HL-60 (cell line): ENCODE results near the gene IGF1.

Experiments
- CTCF ChIP-seq: IDR thresholded peaks from one replicate; pipeline ENCODE4 v1.5.1; 2011; ENCODE audit warnings: low read length, control low read depth, inconsistent platforms; ENCODE audit not compliant: insufficient read depth
- POLR2AphosphoS5 ChIP-seq: IDR thresholded peaks from 2 replicates; pipeline ENCODE4 v1.6.1; 2012; ENCODE audit warnings: low read depth
- REST ChIP-seq: IDR thresholded peaks from 2 replicates; pipeline ENCODE4 v1.6.1; 2012; ENCODE audit warnings: low read depth; ENCODE audit not compliant: insufficient replicate concordance

GRCh38 chr12:102438827-102439210, 41.5 kb downstream of the IGF1 start:
- TF ChIP-seq REST, result no peak
- TF ChIP-seq POLR2AphosphoS5, result no peak
- no peak for TF ChIP-seq CTCF
